ENCODE results near the gene RUNX2.

DNA sequence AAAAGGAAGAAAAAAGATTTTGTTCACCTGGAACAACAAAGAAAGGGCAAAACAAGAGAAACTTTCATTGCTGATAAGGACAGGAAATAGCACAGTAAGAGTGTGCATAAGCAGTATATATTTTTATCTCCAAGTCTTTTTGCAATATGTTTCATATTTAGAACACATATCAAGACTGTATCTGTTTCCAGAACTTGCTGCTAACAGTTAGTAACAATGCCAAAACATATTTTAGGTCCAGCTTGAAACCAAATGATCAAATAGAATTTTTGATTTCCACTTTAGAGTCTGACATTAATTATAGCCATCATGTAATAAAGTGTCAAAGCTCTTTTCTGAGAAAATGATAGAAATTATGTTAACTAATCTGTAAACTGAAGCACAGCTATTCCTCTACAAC lies 193.1 kb downstream of the RUNX2 start:
- TF ChIP-seq, protein P1, sequence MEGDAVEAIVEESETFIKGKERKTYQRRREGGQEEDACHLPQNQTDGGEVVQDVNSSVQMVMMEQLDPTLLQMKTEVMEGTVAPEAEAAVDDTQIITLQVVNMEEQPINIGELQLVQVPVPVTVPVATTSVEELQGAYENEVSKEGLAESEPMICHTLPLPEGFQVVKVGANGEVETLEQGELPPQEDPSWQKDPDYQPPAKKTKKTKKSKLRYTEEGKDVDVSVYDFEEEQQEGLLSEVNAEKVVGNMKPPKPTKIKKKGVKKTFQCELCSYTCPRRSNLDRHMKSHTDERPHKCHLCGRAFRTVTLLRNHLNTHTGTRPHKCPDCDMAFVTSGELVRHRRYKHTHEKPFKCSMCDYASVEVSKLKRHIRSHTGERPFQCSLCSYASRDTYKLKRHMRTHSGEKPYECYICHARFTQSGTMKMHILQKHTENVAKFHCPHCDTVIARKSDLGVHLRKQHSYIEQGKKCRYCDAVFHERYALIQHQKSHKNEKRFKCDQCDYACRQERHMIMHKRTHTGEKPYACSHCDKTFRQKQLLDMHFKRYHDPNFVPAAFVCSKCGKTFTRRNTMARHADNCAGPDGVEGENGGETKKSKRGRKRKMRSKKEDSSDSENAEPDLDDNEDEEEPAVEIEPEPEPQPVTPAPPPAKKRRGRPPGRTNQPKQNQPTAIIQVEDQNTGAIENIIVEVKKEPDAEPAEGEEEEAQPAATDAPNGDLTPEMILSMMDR (conservative IDR thresholded peaks at IDR 0.05) = no peak
- TF ChIP-seq ZFX (IDR thresholded peaks at IDR 0.05) = no peak

Data from C4-2B (cell line).